ENCODE results near the gene MANF.

MANF gene

DNA sequence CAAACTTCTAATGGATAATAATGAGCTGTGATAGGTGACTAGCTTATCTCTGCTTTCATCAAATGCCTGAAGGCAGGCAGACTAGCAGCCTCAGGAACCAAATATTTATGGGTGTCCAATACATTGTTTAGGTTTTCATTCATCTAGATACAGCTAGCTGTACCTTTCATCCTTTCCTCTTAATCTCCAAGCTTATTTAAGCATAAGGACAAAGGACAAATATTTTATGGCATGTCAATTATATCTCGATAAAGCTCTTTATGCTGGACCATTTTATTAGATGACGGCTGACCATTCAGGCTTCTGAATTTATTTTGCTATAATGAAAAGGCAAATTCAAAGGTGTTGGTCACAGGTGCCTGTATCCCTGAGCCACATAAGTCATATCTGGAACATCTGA, 22.9 kb downstream of the MANF start:
- Histone ChIP-seq H3K9me3 (replicated peaks; ENCODE audit: low read length) (no peaks in the 10 kb centered on the region), H3K4me3 (ENCODE audit: low read length) (no peak overlapping the region), H3K4me1 (ENCODE audit: control insufficient read depth, insufficient read depth, low read length) (no peaks in the 10 kb centered on the region), H3K36me3 (ENCODE audit: insufficient read depth, low read length) (peaks cover 19% of the 10 kb centered on the region), H3K27me3 (ENCODE audit: control insufficient read depth, insufficient read depth, low read length) (no peaks in the 10 kb centered on the region), H3K9ac (ENCODE audit: low read depth, low read length) (no peak overlapping the region), H3K4me2 (ENCODE audit: low read length) (no peak overlapping the region)

- no peaks in the 10 kb centered on the region for H3K9me3 ChIP-seq (replicated peaks; ENCODE audit: low read length)
- no peaks in the 10 kb centered on the region for H3K27me3 ChIP-seq (ENCODE audit: control insufficient read depth, insufficient read depth, low read length)
- no peak overlapping the region for H3K4me2 ChIP-seq (ENCODE audit: low read length)
- no peak overlapping the region for H3K9ac ChIP-seq (ENCODE audit: low read depth, low read length)
- peaks cover 21% of the 10 kb centered on the region for H3K36me3 ChIP-seq (ENCODE audit: insufficient read depth, low read length)
- H3K4me1 ChIP-seq (ENCODE audit: control insufficient read depth, insufficient read depth, low read length) = no peaks in the 10 kb centered on the region
- no peak overlapping the region for H3K4me3 ChIP-seq (ENCODE audit: low read length)
Observed at GRCh38 chr3:51408813-51409212, 23.7 kb downstream of the MANF start.

DNA sequence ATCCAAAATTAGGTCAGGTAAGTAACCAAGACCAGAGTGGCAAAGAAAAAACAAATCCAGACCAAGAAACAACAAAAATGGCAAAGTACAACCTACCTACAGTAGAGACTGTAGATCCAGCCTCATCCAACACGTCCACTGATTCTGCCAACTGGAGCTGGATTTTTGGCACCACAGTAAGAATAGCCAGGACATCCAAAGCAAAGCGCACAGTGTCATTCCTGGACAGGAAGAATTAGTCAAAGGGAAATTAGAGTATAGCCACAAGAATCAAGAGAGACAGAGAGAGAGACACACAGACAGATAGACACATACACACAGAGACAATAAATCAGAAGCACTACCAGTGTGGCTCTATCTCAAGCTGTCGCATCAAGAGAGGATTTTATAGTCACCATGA, 37.1 kb downstream of the MANF start:
- no peak overlapping the region for H3K9ac ChIP-seq (ENCODE audit: low read depth, low read length)
- H3K4me2 ChIP-seq (ENCODE audit: low read length) = no peak overlapping the region
- H3K4me3 ChIP-seq (ENCODE audit: low read length) = no peak overlapping the region
- H3K27me3 ChIP-seq (ENCODE audit: control insufficient read depth, insufficient read depth, low read length) = no peaks in the 10 kb centered on the region
- H3K9me3 ChIP-seq (replicated peaks; ENCODE audit: low read length) = no peaks in the 10 kb centered on the region
- peaks cover 31% of the 10 kb centered on the region for H3K36me3 ChIP-seq (ENCODE audit: insufficient read depth, low read length)
- no peaks in the 10 kb centered on the region for H3K4me1 ChIP-seq (ENCODE audit: control insufficient read depth, insufficient read depth, low read length)

DNA sequence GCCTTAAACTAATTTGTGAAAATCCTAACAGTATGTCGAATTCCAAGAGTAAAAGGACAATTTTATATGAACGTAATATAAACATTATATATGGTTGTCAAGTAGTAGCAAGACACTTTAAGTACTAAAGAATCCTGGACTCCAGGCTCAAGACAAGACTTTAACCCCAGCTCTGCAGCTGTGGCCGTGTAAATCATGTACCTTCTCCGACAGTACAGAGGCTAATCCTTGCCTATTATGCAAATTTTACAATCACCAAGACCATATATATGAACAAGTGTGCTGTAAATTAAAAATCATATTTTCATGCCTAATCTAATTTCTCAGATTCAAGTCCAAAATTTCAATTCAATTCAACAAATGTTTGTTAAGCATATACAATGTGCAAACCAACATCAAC, 41.8 kb downstream of the MANF start:
- Histone ChIP-seq H3K36me3 (ENCODE audit: insufficient read depth, low read length) (peaks cover 19% of the 10 kb centered on the region), H3K4me2 (ENCODE audit: low read length) (no peak overlapping the region), H3K9ac (ENCODE audit: low read depth, low read length) (no peak overlapping the region), H3K4me1 (ENCODE audit: control insufficient read depth, insufficient read depth, low read length) (no peaks in the 10 kb centered on the region), H3K4me3 (ENCODE audit: low read length) (no peak overlapping the region), H3K27me3 (ENCODE audit: control insufficient read depth, insufficient read depth, low read length) (no peaks in the 10 kb centered on the region), H3K9me3 (replicated peaks; ENCODE audit: low read length) (no peaks in the 10 kb centered on the region)

- Histone ChIP-seq H3K9ac (ENCODE audit: low read depth, low read length) (no peak overlapping the region), H3K4me3 (ENCODE audit: low read length) (no peak overlapping the region), H3K4me2 (ENCODE audit: low read length) (no peak overlapping the region), H3K9me3 (replicated peaks; ENCODE audit: low read length) (no peaks in the 10 kb centered on the region), H3K4me1 (ENCODE audit: control insufficient read depth, insufficient read depth, low read length) (no peaks in the 10 kb centered on the region), H3K27me3 (ENCODE audit: control insufficient read depth, insufficient read depth, low read length) (no peaks in the 10 kb centered on the region), H3K36me3 (ENCODE audit: insufficient read depth, low read length) (peaks cover 22% of the 10 kb centered on the region)
Observed at GRCh38 chr3:51429138-51429537, 44.0 kb downstream of the MANF start.

DNA sequence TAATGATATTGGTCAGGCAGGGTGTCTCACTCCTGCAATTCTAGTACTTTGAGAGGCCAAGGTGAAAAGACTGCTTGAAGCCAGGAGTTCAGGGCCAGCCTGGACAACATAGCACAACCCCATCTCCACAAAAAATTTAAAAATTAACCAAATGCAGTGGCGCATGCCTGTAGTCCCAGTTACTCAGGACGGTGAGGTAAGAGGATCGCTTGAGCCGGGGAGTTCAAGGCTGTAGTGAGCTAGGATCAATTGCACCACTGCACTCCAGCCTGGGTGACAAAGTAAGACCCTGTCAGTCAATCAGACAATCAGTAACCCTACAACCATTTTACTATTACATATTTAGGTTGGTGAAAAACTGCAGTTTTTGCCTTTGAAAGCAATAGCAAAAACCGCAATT, 49.0 kb downstream of the MANF start:
- Histone ChIP-seq H3K36me3 (ENCODE audit: insufficient read depth, low read length) (peaks cover 13% of the 10 kb centered on the region), H3K4me2 (ENCODE audit: low read length) (no peak overlapping the region), H3K4me1 (ENCODE audit: control insufficient read depth, insufficient read depth, low read length) (no peaks in the 10 kb centered on the region), H3K4me3 (ENCODE audit: low read length) (no peak overlapping the region), H3K9ac (ENCODE audit: low read depth, low read length) (no peak overlapping the region), H3K27me3 (ENCODE audit: control insufficient read depth, insufficient read depth, low read length) (no peaks in the 10 kb centered on the region), H3K9me3 (replicated peaks; ENCODE audit: low read length) (no peaks in the 10 kb centered on the region)

- H3K4me3 ChIP-seq (ENCODE audit: low read length) = no peak overlapping the region
- H3K9ac ChIP-seq (ENCODE audit: low read depth, low read length) = no peak overlapping the region
- H3K36me3 ChIP-seq (ENCODE audit: insufficient read depth, low read length) = peaks cover 7% of the 10 kb centered on the region
- no peaks in the 10 kb centered on the region for H3K27me3 ChIP-seq (ENCODE audit: control insufficient read depth, insufficient read depth, low read length)
- no peak overlapping the region for H3K4me2 ChIP-seq (ENCODE audit: low read length)
- H3K9me3 ChIP-seq (replicated peaks; ENCODE audit: low read length) = no peaks in the 10 kb centered on the region
- no peaks in the 10 kb centered on the region for H3K4me1 ChIP-seq (ENCODE audit: control insufficient read depth, insufficient read depth, low read length)
Observed at GRCh38 chr3:51434746-51435327, 49.7 kb downstream of the MANF start.

GRCh38 chr3:51436998-51437639, 52.0 kb downstream of the MANF start:
- no peaks in the 10 kb centered on the region for H3K9me3 ChIP-seq (replicated peaks; ENCODE audit: low read length)
- H3K4me3 ChIP-seq (ENCODE audit: low read length) = no peak overlapping the region
- no peaks in the 10 kb centered on the region for H3K4me1 ChIP-seq (ENCODE audit: control insufficient read depth, insufficient read depth, low read length)
- H3K9ac ChIP-seq (ENCODE audit: low read depth, low read length) = no peak overlapping the region
- H3K27me3 ChIP-seq (ENCODE audit: control insufficient read depth, insufficient read depth, low read length) = no peaks in the 10 kb centered on the region
- no peak overlapping the region for H3K4me2 ChIP-seq (ENCODE audit: low read length)
- H3K36me3 ChIP-seq (ENCODE audit: insufficient read depth, low read length) = peaks cover 22% of the 10 kb centered on the region
